ENCODE measurements around the gene DBH.

DNA sequence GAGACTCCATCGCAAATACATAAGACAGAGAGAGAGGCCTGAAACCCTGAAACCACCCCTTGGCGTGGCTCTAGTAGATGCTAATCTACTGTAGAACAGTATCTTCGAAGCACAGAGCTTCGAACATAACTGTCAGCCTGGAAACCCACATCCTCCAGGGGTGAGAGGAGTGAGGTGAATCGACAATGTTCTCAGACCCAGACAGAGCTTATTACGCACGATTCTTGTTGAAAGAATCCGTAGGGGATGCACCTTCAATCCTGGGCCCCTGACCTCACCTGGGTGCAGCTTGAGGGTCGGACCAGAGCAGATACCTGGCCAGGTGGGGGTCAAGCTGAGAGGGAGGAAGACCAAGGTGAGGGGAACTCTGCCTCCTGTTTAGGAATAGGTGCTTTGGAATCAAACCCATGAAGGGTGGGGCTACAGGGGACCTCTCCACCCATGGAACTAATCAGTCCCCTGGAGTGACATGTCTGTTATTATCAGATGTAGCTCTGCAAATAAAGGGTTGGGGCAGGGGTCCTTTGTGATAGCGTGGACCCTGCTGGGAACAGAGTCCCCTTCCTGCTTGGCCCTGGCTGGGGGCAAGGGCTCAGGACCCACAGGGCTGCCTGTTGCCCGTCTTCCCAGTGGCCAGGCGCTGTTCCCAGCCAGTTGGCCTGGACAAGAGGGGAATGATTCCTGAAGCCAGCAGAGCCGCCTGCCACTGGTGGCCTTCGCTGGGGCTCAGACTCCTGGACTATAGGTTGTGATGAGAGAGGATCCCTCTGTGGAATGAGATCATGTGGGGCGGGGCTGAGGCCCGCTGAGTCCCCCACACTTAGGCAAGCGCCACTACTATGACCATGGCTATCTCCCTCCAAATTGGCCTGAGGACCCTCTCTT, 41.2 kb downstream of the DBH start:
- TF ChIP-seq TAF1 (IDR thresholded peaks at IDR 0.05; ENCODE audit: borderline replicate concordance, low read depth, low read length) (no peak), POLR2A (IDR thresholded peaks at IDR 0.05; ENCODE audit: low read depth, low read length) (no peak), POLR2AphosphoS5 (IDR thresholded peaks at IDR 0.05; ENCODE audit: low read depth, low read length) (no peak)

Measured in GM12892 (cell line).